ENCODE data around the gene SLC9A5. TPM values are rescaled to one million over a fixed set of nuclear protein-coding genes. Genes with fewer than 3 reads are reported as not detected.

SLC9A5 gene
- total and polyA plus RNA-seq, 2 experiments from 2014 or later = 4.5 to 5.4 TPM

- no peaks in the 10 kb centered on the region for H3K4me1 ChIP-seq (ENCODE audit: insufficient read depth)
- H3K36me3 Mint-ChIP-seq (ENCODE audit: low read depth) = peaks cover 5% of the 10 kb centered on the region; the same call in 2 of the 3 replicates
These were observed 6.9 kb downstream of the SLC9A5 start for GRCh38 chr16:67255553-67256221.

More at GRCh38 chr16:67255553-67256221, 6.9 kb downstream of the SLC9A5 start:
- Histone ChIP-seq H3K36me3 (ENCODE audit: insufficient read depth) (no peaks in the 10 kb centered on the region), H3F3A (replicated peaks; ENCODE audit: low read depth) (no peaks in the 10 kb centered on the region), H2AFZ (no peak overlapping the region), H3K27me3 (ENCODE audit: insufficient read depth) (peaks cover 5% of the 10 kb centered on the region), H3K79me2 (replicated peaks; ENCODE audit: insufficient read depth) (no peaks in the 10 kb centered on the region), H3K9me2 (ENCODE audit: insufficient read depth) (no peaks in the 10 kb centered on the region), H3K4me2 (no peak overlapping the region), H4K20me1 (replicated peaks; ENCODE audit: insufficient read depth) (no peaks in the 10 kb centered on the region; the same call in none of the 2 replicates), H3K27ac (ENCODE audit: low read depth) (no peak overlapping the region), H3K4me3 (no peak overlapping the region)
- TF ChIP-seq POLR2AphosphoS5 (IDR thresholded peaks at IDR 0.05; ENCODE audit: low read depth) (no peak), EZH2phosphoT487 (IDR thresholded peaks at IDR 0.05; ENCODE audit: unreplicated experiment) (no peak), REST (IDR thresholded peaks at IDR 0.05; ENCODE audit: unreplicated experiment) (no peak), ZNF331 (CRISPR knock-in tag; IDR thresholded peaks at IDR 0.05; ENCODE audit: low read depth) (no peak), ETS1 (IDR thresholded peaks at IDR 0.05) (no peak), NANOG (IDR thresholded peaks at IDR 0.05; ENCODE audit: borderline replicate concordance) (no peak)
- H3K4me1 Mint-ChIP-seq = peaks cover 4% of the 10 kb centered on the region; the same call in 1 of the 3 replicates
- ATAC-seq = no peak
- H3K27me3 Mint-ChIP-seq (ENCODE audit: insufficient read depth, low read depth, poor library complexity) = peaks cover 7% of the 10 kb centered on the region
- no peaks in the 10 kb centered on the region for H3K9me3 Mint-ChIP-seq
- H3K4me3 Mint-ChIP-seq = no peak overlapping the region
- H3K27ac Mint-ChIP-seq = no peak overlapping the region
- no peak for DNase-seq (ENCODE audit: low spot score)
